AG04450 (cell line): ENCODE data around the gene SDC4. TPM values are rescaled to one million over a fixed set of nuclear protein-coding genes. Genes with fewer than 3 reads are reported as not detected.

ENCODE experiments used
- CTCF ChIA-PET: fragments of 300-600, 350-600 bp; formaldehyde crosslinking; extraction: SDS; loops from one replicate; lab custom pipeline; 2022; ENCODE audit warnings: antibody characterized with exemption, inconsistent platforms; lab: Charles Lee
- POLR2A ChIA-PET: fragments of 350-600 bp; formaldehyde crosslinking; extraction: SDS; loops from one replicate; lab custom pipeline; 2021; ENCODE audit warnings: antibody characterized with exemption, inconsistent platforms; lab: Yijun Ruan, JAX
- DNase-seq: peaks from one replicate; pipeline ENCODE4 v3.0.0-alpha.2; 2011; ENCODE audit warnings: low read depth, low spot score
- H3K27ac ChIP-seq: one replicate; pipeline ENCODE4 v1.5.1; 2012; ENCODE audit warnings: low read depth, low read length, control low read depth
- H3K27me3 ChIP-seq: one replicate; pipeline ENCODE4 v1.6.0; 2012; ENCODE audit warnings: low read length; ENCODE audit not compliant: control insufficient read depth, insufficient read depth
- H3K4me3 ChIP-seq: 2 replicates; pipeline ENCODE4 v1.5.1; 2011; ENCODE audit warnings: mild to moderate bottlenecking, low read depth, low read length, control low read depth
- H3K9me3 ChIP-seq: 2 replicates; pipeline ENCODE4 v1.5.1; 2012; ENCODE audit warnings: low read length; ENCODE audit not compliant: control insufficient read depth, insufficient read depth
- CTCF ChIP-seq: IDR thresholded peaks from 2 replicates; pipeline ENCODE4 v1.5.1; 2011; ENCODE audit warnings: low read depth, low read length, control low read depth, inconsistent platforms
- polyA plus RNA-seq: library from polyadenylated mRNA; depleted of rRNA; stranded (reverse); fragments of >200 nt; gene quantifications from 2 replicates; pipeline ENCODE4 v1.2.3, GENCODE V29; 2011

The SDC4 gene
- polyA plus RNA-seq, 1 experiment: 177 TPM

GRCh38 chr20:45342855-45343531 is 5.2 kb downstream of the SDC4 start:
- ChIA-PET CTCF (interaction anchor here (0.6 to 2.2 kb wide), 4 partner anchors 19 to 428 kb away, joined by 3 to 14 read pairs (median 9); partner anchors contain the start of gene SYS1), POLR2A (interaction anchor here (0.6 to 2.7 kb wide), 2 partner anchors 20 to 53 kb away, joined by 8 to 9 read pairs; partner anchors contain the start of gene SYS1)
- DNase-seq: no peak
- H3K27me3 ChIP-seq: no peaks in the 10 kb centered on the region
- peak overlapping the region; percentile 89 for H3K27ac ChIP-seq
- peak overlapping the region; percentile 97 for H3K4me3 ChIP-seq
- H3K9me3 ChIP-seq: no peaks in the 10 kb centered on the region; the same call in 1 of the 2 replicates
- TF ChIP-seq CTCF: no peak

- Histone ChIP-seq H3K27ac (peak overlapping the region; percentile 85), H3K9me3 (no peaks in the 10 kb centered on the region), H3K27me3 (no peaks in the 10 kb centered on the region), H3K4me3 (peak overlapping the region; percentile 97)
- DNase-seq: no peak
- no peak for TF ChIP-seq CTCF
- ChIA-PET POLR2A (interaction anchor here (0.6 to 2.7 kb wide), 2 partner anchors 21 to 436 kb away, joined by 3 to 8 read pairs; partner anchors contain the start of gene SYS1), CTCF (interaction anchor here (0.7 to 2.2 kb wide), 4 partner anchors 20 to 95 kb away, joined by 5 to 13 read pairs (median 7); partner anchors contain the start of gene SYS1)
Measured at GRCh38 chr20:45341939-45342854, 6.0 kb downstream of the SDC4 start.

- no peak for DNase-seq
- no peaks in the 10 kb centered on the region for H3K9me3 ChIP-seq
- TF ChIP-seq CTCF: no peak
- peak overlapping the region; percentile 85 for H3K27ac ChIP-seq
- POLR2A ChIA-PET: interaction anchor here (2.7 kb wide), 1 partner anchor 22 kb away, joined by 8 read pairs; the partner anchor contains the start of gene SYS1
- CTCF ChIA-PET: interaction anchor here (1.2 to 2.2 kb wide), 3 partner anchors 21 to 95 kb away, joined by 5 to 13 read pairs (median 6); partner anchors contain the start of gene SYS1
- H3K4me3 ChIP-seq: peak overlapping the region; percentile 97
- H3K27me3 ChIP-seq: no peaks in the 10 kb centered on the region
Measured at GRCh38 chr20:45341579-45341938, 6.7 kb downstream of the SDC4 start.

GRCh38 chr20:45340951-45341350 is 7.3 kb downstream of the SDC4 start:
- POLR2A ChIA-PET: interaction anchor here (2.7 kb wide), 1 partner anchor 22 kb away, joined by 8 read pairs; the partner anchor contains the start of gene SYS1
- no peak for DNase-seq
- H3K9me3 ChIP-seq: no peaks in the 10 kb centered on the region
- peak overlapping the region; percentile 61 for H3K27ac ChIP-seq
- no peak overlapping the region for H3K4me3 ChIP-seq
- no peak for TF ChIP-seq CTCF
- CTCF ChIA-PET: interaction anchor here (1.2 to 2.2 kb wide), 3 partner anchors 21 to 96 kb away, joined by 5 to 13 read pairs (median 6); partner anchors contain the start of gene SYS1
- H3K27me3 ChIP-seq: no peaks in the 10 kb centered on the region
